SK-N-SH (cell line): ENCODE measurements around the gene UBE2D2.

Source experiments
- CHD2 ChIP-seq: fragments of 150-350 bp; IDR thresholded peaks from 2 replicates; pipeline ENCODE4 v1.6.1; 2018; ENCODE audit warnings: low read length; ENCODE audit not compliant: partially characterized antibody
- EZH2phosphoT487 ChIP-seq: fragments of 200-600 bp; sonication (generic); IDR thresholded peaks from 2 replicates; pipeline ENCODE4 v1.6.1; 2017; ENCODE audit warnings: low read depth, mixed run types, mild to moderate bottlenecking, antibody characterized with exemption, moderate library complexity, borderline replicate concordance
- FOXJ3 ChIP-seq: sonication (generic); formaldehyde crosslinking; IDR thresholded peaks from 2 replicates; pipeline ENCODE4 v1.5.1; 2020; ENCODE audit warnings: mild to moderate bottlenecking, missing genetic modification reagents
- GABPA ChIP-seq: IDR thresholded peaks from 2 replicates; pipeline ENCODE4 v1.4.0; 2012; ENCODE audit warnings: low read depth, mild to moderate bottlenecking
- GATA2 ChIP-seq: sonication (generic); formaldehyde crosslinking; IDR thresholded peaks from 2 replicates; pipeline ENCODE4 v1.5.0; 2020; ENCODE audit warnings: mild to moderate bottlenecking, missing genetic modification reagents
- MXI1 ChIP-seq: IDR thresholded peaks from 2 replicates; pipeline ENCODE4 v1.6.1; 2012; ENCODE audit warnings: mild to moderate bottlenecking, low read depth, low read length, improper control_type of control experiment
- NRF1 ChIP-seq: IDR thresholded peaks from 2 replicates; pipeline ENCODE4 v1.6.1; 2012; ENCODE audit warnings: low read depth, mild to moderate bottlenecking, low read length
- POLR2AphosphoS5 ChIP-seq: IDR thresholded peaks from 2 replicates; pipeline ENCODE4 v1.6.1; 2012; ENCODE audit warnings: low read depth, low read length
- RAD21 ChIP-seq: IDR thresholded peaks from 2 replicates; pipeline ENCODE4 v1.6.1; 2012; ENCODE audit warnings: mild to moderate bottlenecking, low read length
- TEAD4 ChIP-seq: IDR thresholded peaks from 2 replicates; pipeline ENCODE4 v1.4.0; 2012; ENCODE audit warnings: mild to moderate bottlenecking, borderline replicate concordance; ENCODE audit not compliant: insufficient read depth
- TF ChIP-seq, protein P1 (sequence below): fragments of 200-600 bp; sonication (generic); IDR thresholded peaks from 2 replicates; pipeline ENCODE4 v1.6.1; 2017; ENCODE audit warnings: antibody characterized with exemption, mild to moderate bottlenecking, moderate library complexity
- TF ChIP-seq, protein P2 (sequence below): IDR thresholded peaks from 2 replicates; pipeline ENCODE4 v1.6.1; 2012; ENCODE audit warnings: mild to moderate bottlenecking, low read depth, low read length, moderate library complexity
- TF ChIP-seq, protein P3 (sequence below): fragments of 150-350 bp; IDR thresholded peaks from 2 replicates; pipeline ENCODE4 v1.6.1; 2017; ENCODE audit warnings: antibody characterized with exemption, low read length, low read depth, borderline replicate concordance

DNA sequence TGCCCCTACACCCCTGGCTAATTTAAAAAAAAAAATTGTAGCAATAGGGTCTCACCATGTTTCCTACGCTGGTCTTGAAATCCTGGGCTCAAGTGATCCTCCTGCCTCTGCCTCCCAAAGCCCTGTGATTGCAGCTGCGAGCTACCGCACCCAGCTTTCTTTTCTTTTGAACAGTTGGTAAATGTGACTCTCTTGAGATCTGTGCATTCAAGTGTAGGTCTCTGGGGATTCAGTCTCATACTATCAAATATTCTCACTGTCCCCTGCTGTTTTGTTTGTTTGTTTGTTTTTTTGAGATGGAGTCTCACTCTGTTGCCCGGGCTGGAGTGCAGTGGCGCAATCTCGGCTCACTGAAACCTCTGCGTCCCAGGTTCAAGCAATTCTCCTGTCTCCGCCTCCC lies 44.7 kb downstream of the UBE2D2 start:
- TF ChIP-seq, protein P1, sequence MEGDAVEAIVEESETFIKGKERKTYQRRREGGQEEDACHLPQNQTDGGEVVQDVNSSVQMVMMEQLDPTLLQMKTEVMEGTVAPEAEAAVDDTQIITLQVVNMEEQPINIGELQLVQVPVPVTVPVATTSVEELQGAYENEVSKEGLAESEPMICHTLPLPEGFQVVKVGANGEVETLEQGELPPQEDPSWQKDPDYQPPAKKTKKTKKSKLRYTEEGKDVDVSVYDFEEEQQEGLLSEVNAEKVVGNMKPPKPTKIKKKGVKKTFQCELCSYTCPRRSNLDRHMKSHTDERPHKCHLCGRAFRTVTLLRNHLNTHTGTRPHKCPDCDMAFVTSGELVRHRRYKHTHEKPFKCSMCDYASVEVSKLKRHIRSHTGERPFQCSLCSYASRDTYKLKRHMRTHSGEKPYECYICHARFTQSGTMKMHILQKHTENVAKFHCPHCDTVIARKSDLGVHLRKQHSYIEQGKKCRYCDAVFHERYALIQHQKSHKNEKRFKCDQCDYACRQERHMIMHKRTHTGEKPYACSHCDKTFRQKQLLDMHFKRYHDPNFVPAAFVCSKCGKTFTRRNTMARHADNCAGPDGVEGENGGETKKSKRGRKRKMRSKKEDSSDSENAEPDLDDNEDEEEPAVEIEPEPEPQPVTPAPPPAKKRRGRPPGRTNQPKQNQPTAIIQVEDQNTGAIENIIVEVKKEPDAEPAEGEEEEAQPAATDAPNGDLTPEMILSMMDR: no peak
- TF ChIP-seq GABPA (no peak), NRF1 (no peak), CHD2 (no peak), TEAD4 (no peak), FOXJ3 (CRISPR knock-in tag) (no peak), RAD21 (no peak), POLR2AphosphoS5 (no peak), EZH2phosphoT487 (no peak), MXI1 (no peak), GATA2 (no peak)
- TF ChIP-seq, protein P2, sequence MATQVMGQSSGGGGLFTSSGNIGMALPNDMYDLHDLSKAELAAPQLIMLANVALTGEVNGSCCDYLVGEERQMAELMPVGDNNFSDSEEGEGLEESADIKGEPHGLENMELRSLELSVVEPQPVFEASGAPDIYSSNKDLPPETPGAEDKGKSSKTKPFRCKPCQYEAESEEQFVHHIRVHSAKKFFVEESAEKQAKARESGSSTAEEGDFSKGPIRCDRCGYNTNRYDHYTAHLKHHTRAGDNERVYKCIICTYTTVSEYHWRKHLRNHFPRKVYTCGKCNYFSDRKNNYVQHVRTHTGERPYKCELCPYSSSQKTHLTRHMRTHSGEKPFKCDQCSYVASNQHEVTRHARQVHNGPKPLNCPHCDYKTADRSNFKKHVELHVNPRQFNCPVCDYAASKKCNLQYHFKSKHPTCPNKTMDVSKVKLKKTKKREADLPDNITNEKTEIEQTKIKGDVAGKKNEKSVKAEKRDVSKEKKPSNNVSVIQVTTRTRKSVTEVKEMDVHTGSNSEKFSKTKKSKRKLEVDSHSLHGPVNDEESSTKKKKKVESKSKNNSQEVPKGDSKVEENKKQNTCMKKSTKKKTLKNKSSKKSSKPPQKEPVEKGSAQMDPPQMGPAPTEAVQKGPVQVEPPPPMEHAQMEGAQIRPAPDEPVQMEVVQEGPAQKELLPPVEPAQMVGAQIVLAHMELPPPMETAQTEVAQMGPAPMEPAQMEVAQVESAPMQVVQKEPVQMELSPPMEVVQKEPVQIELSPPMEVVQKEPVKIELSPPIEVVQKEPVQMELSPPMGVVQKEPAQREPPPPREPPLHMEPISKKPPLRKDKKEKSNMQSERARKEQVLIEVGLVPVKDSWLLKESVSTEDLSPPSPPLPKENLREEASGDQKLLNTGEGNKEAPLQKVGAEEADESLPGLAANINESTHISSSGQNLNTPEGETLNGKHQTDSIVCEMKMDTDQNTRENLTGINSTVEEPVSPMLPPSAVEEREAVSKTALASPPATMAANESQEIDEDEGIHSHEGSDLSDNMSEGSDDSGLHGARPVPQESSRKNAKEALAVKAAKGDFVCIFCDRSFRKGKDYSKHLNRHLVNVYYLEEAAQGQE: no peak
- TF ChIP-seq, protein P3, sequence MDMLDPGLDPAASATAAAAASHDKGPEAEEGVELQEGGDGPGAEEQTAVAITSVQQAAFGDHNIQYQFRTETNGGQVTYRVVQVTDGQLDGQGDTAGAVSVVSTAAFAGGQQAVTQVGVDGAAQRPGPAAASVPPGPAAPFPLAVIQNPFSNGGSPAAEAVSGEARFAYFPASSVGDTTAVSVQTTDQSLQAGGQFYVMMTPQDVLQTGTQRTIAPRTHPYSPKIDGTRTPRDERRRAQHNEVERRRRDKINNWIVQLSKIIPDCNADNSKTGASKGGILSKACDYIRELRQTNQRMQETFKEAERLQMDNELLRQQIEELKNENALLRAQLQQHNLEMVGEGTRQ: no peak
